OCI-M2 (cell line): Measurements from ENCODE around the gene ASB13.
A peak's percentile ranks its signal among the peaks of the same experiment; 100 is the strongest.

Source experiments
- DNase-seq: peaks from one replicate; lab custom pipeline; 2025; ENCODE audit not compliant: unreplicated experiment; lab: John Stamatoyannopoulos, UW

The ASB13 gene

DNA sequence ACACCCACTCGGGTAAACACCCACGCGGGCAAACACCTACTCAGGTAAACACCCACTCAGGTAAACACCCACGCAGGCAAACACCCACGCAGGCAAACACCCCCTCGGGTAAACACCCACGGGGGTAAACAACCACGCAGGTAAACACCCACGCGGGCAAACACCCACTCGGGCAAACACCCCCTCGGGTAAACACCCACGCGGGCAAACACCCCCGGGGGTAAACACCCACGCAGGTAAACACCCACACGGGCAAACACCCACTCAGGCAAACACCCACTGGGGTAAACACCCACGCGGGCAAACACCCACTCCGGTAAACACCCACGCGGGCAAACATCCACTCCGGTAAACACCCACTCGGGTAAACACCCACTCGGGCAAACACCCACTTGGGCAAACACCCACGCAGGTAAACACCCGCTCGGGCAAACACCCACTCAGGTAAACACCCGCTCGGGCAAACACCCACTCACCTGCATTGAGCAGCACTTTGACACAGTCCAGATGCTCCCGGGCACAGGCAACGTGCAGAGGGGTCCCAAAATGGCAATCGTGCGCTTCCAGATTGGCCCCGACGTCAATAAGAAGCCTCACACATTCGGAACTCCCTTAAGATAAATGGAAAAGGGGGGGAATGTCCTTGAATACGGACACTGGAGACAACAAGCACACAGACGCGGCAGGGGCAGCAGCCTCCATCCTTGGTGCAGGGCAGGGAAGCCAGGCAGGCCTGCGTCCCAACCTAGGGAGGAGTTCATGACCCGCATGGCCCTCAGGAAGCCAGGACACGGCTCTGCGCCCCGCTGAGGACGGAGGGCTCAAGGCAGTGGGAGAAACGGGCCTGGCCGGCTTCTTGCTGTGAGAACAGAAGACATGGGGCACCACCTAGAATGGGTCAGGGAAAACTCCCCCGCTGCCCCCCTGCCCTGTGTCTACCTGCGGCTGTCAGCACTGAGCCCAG is 17.6 kb downstream of the ASB13 start:
- DNase-seq = no peak

DNA sequence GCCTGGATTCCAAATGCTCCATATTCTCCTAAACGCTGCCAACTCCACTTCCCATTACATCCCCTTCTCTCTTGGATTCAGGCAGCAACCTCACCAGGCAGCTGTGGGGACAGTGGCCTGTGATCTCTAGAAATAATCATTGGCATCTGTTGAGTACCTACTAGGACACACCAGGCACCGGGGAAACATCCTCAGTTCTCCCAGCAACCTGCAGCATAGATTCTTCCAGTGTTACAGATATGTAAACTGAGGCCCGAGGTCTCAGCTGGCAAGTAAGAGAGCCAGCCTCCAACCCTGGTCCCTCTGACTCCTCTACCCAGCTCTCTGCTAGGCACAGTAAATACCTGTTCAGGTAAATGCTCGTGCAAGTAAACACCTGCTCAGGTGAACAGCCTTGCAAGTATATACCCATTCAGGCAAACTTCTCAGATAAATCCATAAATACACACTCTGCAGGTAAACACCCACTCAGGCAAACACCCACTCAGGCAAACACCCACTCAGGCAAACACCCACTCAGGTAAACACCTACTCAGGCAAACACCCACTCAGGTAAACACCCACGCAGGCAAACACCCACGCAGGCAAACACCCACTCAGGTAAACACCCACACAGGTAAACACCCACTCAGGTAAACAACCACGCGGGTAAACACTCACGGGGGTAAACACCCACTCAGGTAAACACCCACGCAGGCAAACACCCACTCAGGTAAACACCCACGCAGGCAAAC is 18.7 kb downstream of the ASB13 start:
- no peak for DNase-seq

DNA sequence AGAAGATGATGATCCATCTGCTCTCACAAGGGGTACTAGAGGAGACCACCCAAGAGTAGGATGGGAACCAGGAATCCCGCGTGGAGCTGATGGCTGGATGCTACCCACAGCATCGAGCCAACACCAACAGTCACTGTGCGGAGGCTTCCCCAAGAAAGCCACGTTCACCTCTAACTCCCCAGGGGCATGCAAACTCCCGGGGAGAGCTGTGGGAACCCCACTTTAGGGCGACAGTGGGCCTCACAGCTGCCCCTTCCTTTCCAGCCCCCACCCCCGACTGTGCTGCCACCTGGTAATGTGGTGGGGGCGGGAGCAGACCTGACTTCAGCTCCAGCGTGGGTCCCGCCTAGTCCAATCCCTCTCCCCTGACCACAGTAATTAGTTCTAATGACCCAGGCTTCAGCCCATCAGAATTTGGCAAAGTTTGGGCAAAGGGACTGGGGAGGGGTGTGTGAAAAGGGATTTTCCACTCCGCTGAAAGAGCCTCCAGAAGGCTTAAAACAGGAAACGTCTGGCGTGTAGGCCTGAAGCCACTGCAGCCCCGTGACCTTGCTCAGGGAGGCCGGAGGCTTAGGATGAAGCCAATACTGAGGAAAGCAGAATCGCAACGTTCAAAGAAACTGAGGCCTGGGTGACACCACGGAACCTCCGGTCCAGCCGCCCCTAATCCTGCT is 20.3 kb downstream of the ASB13 start:
- DNase-seq = no peak

DNA sequence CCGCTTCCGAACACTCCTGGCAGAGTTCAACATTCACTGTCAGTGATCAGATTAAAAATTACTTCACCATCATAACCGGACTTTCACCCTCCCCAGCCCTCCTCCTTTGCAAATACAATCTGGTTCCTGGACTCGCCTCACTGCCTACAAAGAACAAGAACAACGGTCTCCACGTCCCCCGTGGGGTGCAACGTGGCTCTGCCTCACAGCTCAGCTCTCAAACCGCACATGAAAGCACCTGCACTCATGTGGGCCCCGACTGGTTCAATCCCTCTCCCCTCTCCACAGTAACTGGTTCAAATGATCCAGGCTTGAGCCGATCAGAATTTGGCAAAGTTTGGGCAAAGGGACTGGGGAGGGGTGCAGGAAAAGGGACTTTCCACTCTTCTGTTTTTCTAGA is 21.0 kb downstream of the ASB13 start:
- DNase-seq = no peak

DNA sequence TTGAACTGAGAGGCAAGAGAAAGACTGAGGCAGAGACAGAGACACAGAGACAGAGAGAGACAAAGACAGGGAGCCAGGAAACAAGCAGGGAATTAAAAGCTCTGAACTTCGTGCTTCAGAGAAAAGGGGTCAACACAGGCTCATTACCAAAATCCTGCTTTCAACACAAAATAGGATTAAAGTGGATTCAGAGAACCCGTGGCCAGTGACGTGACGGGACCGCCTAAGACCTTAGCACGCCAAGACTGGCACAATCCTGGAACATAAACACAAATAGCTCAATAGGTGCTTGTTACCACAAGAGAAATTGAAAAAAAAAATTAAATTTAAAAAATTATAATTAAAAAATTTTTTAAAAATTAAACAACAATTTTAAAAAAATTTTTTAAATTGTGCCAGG is 21.5 kb downstream of the ASB13 start:
- no peak for DNase-seq

DNA sequence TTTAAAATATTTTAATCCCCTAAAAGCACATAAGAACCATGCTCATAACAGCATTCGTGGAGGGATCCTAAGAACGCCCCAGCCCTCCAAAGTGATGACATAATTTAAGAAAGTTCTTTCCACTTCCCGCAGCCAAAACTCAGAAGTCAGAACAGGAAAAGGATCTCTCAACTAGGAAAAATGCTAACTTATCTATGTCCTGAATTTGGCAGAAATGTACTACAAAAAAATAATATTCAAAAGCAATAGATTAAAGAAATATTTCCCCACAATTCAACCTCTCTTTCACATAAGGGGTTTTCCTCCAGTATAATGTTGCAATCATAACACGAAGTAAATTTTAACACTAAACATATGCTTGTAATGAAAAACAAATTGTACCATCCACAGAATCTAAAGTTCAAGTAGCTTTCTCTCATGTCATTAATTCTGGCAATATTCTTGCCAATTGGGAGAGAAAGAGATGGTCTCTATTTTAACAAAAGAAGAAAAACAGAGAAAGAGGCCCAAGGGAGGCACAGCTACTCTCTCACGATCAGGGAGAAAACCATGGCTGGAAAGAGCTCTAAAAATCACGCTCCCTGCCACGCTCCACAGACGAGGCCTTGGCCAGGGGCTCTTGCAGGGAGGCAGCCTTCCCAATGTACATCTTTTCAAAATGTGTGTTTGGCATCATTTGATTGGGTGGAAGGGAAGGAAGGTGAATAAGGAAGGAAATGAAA is 22.9 kb downstream of the ASB13 start:
- DNase-seq = no peak

DNA sequence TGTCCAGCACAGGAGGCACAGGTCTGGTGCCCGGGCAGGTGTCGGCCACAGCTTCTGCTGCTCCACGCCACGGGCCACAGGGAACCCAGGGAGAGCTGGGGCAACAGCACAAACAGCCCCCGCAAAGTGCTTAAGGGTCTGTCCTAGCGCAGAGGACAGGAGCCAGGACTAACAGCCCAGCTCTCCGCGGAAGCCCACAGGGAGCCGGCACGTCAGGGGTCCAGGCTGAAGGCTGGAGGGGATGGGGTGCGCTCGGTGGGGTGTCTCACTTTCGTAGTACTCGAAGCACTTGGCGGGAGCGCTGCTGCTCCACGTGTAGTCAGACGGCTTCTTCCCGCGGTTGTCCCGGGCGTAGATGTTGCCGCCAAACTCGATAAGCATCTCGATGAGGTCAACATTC is 24.9 kb downstream of the ASB13 start:
- no peak for DNase-seq

DNA sequence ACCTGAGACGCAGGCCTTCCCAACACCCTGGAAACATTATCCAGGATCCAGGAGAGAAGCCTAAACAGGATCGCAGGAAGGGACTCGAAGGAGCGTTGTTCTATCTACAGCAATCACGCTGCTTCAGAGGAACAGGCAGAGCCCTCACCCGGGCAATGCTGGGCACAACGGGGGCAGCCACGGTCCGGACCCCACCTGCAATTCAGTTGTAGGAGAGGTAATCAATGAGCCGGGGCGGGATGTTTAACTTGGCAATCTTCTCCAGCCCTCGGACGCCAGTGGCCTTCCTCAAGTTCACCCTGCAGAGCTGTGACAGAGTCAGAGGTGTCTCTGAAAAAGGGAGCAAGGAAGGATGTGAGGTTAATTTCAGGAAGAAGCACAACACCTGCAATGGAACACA is 25.9 kb downstream of the ASB13 start:
- no peak for DNase-seq

DNA sequence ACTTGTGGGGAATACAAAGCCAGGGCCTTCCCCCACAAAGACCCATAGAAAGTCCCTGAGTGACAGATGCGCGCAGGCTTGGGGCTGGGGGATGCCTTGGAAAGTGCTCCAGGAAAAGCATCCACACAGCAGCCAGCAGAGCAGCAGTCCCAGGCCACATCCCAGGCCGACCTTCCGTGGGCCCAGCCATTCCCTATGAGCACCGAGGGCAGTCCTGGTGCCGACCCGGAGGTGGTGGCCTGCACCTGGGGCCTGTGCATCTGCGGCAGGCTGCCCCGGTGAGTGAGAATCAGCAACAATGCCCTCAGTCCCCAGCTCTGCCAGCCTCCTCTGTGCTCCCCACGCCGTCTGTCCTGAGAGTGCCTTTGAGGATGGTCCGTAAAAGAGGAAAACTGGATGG is 26.4 kb downstream of the ASB13 start:
- no peak for DNase-seq

DNA sequence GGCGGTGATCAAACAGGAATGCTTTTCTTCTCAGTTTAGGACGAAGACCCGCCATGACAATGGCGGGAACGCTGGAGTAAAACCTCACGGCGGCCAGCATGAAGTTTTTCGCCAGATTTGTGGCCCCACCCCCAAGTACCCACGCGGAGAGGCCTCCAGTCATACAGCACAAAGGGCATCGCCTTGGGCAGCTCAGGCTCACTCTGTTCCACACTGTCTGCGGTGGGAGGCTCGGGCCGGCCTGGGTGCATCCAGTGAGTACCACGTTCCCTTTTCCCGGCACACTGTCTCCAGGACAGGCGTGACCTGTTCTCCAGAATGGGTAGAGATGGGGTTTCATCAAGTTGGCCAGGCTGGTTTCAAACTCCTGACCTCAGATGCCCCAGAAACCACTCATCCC is 27.3 kb downstream of the ASB13 start:
- no peak for DNase-seq

DNA sequence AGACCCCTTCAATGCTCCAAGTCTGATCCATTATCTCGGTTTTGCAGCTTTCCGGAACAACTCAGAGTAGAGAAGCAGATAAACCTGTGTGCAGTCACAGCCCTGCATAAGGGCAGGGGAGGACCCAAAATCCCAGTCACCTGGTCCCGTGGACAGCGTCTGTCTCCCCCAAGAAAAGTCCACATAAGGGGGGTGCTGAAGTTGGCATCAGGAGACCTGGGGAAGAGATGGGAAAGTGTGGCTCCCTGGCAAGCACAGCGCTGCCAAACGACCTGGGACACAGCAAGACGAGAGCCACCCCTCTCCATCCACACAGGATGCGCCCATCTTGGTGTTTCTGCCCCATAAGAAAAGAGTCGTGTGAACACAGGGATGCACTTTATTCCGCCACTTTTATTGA is 27.9 kb downstream of the ASB13 start:
- no peak for DNase-seq

DNA sequence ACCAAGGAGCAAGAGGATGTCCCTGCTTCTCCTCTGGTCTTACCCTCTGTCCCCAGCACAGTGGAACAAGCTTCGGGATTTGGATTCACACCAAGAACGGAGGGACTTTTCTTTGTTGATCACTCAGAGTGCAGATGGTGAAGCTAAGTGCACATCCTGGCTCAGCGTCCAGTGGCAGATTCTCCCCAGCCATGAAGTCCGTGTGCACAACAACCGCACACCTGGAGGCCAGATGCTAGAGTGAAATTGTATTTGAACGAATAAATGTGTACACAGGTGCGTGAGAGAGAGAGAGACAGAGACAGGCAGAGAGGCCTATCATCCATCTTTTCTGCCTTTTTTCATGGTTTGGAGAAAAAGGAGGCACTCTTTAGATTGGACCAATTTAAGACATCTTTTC is 31.5 kb downstream of the ASB13 start:
- DNase-seq = no peak

DNA sequence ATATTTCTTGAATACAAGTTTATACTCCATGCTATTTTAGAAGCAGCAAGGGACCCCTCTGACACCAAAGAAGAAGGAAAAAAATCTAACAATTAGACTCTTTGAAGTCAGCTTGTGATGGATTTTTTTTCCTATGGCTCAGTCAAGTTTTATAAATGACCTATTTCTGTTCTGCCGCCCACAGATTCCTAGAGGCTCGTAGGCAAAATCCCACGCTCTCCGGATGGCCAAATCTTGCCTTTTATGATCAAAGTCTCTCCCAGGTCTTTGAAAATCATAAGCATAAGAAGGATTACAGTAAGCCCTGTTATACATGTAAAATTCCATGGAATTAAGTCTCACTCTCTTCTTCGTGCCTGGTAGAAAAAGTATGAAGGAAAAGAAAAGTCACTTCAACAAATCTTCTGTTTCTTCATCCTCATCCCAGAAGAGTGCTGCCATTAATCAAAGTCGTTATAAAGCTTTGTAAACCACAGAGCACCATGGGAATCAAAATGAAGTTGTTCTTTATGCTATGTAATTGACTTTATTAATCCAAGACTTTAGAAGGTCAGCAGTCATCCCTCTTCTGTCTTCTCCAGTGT is 33.1 kb downstream of the ASB13 start:
- no peak for DNase-seq

DNA sequence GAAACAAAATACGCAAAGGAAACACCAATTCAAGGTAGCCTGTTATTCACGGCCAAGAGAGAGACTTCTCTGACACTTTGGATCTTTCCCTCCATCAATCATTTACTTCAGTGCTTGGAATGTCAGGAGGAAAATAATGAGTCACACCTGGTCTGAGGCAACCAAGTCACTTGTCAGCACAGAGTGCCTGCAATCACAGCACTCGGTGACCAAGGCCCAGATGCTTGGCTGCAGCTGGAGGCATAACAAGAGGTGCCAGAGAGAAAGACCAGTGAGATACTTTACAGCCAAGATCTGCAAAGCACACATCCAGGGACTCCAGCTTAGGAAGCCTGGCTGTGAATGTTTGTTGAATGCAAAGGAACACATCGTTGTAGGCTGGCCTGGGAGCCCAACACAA is 33.9 kb downstream of the ASB13 start:
- DNase-seq = no peak

DNA sequence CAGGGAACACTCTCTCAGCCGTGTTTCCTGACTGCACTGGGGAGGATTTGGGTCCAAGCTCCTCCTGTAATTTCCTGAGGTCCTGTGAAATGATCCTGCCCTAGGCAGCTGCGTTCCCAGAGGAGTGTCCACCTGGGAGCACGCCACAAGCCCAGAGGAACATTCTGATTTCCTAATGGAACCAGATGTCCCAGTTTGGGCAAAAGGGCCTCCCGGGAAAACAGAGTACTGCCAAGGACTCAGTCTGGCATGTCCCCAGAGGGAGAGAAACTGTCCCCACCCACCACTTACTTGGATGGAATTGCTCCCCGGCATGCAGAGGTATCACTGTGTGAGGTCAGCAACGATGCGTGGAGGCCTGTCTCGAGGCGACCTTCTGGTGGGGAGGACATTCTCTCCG is 34.5 kb downstream of the ASB13 start:
- DNase-seq = no peak

DNA sequence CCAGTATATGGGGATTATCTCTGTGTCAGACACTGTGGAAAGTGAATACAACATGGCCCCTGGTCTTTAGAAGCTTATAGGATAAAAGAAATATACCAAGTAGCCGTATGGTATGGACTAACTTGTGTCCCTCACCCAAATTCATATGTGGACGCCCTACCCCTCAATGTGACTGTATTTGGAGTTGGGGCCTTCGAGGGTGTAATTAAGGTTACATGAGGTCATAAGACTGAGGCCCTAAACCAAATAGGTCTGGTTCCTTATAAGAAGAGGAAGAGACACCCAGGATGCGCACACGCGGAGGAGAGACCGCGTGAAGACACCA is 36.3 kb downstream of the ASB13 start:
- DNase-seq = no peak

DNA sequence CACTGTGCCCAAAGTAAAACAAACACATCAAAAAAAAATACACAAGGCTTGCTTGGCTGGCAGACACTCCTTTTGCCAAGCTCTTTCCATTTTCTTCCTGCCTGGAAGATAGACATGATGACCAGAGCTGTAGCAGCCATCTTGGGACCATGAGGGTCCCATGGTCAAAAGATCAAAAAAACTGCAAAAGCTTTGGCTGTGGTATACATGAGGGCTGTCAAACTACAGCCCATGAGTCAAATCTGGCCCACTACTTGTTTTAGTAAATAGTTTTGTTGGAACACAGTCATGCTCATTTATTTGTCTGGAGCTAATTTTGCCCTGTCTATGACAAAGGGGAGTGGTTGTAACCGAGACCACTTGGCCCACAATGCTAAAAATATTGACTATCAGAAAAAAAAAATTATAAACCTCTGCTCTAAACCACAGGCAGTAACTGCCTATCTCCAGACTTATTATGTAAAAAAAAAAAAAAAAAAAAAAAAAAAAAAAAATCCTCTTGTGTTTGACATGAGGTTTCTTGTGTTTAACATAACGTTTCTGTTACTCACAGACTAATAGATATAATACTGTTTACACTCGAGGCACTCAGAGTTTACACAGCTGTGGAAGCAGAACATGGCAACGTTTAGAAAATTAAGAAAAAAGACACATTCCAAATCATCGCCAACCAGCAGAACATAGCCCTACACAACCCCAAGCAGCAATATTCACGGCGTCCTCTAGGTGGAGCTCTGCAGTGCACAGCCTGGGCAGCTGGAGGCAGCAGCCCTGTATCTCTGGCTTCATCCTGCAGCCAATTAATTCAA is 36.9 kb downstream of the ASB13 start:
- peak; percentile 3 for DNase-seq

DNA sequence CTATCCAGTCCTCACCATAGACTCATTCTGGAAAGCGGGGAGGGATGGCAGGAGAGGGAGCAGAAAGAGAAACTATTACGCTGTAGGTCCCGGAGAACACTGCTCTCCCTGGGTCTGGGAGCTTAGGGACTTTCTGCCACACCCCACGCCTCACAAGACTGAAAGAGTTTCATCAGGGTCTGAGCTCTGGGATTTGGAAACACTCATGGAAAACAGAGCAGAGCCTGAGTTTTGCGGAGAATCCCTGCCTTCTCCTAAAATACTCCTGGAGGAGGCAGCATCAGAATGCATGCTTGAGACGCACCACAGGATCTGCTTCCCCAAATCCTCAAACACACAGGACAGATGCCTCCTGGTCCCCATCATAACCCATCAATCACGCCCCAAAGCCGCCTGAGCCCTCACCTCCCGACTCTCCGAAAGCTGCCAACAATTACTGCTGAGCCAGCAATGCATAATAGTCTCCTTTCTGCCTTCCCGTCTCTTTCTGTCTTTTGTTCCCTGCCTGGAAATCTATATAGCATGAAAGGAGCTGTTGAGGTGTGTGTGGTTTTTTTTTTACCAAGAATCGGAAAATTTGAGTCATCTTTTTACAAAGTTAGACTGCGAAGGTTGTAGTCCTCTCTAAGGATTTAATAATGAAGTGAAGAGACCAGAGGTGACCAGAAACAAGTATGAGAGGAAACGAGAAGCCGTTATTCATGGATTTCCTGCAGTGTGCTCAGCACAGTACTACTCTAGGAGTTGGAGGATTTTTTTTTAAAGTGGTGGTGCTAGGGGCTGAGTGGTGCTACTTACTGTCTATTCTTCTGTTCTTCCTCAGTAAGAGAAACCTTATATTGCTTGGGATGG is 37.7 kb downstream of the ASB13 start:
- no peak for DNase-seq

DNA sequence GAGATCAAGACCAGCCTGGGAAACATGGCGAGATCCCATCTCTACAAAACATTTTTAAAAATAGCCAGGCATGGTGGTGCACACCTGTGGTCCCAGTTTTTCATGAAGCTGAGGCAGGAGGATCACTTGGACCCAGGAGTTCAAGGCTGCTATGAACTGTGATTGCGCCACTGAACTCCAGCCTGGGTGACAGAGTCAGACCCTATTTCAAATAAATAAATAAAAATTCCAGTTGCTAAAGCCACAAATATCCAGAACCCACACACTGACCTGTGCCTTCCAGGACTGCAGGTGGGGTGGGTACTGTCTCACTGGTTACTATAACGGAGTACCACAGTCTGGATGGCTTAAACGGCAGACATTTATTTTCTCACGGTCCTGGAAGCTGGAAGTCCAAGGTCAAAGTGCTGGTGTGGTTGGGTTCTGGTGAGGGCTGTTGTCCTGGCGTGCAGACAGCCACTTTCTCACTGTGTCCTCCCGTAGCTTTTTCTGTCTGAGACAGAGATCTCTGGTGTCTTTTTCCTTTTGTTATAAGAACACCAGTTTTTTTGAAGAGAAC is 38.8 kb downstream of the ASB13 start:
- no peak for DNase-seq
